Stimulated activated CD4-positive, alpha-beta T cell treated with anti-CD3 and anti-CD28 coated beads, Interleukin-1b, Interleukin-23, amount 100 ng/mL, for 24 hours (primary cell): Measurements from ENCODE around the gene PHACTR4.
"Not testable (repeated sequence)": the region's sequence is repeated elsewhere in the genome, so short reads cannot be mapped to it uniquely, and the experiment has no call there.

Experiments
- DNase-seq, 4 experiments: peaks; one replicate each; pipeline ENCODE4 v3.0.0-alpha.2; 2020; ENCODE audit warnings: low read depth in 4 of 4, low spot score in 1 of 4

The PHACTR4 gene

DNA sequence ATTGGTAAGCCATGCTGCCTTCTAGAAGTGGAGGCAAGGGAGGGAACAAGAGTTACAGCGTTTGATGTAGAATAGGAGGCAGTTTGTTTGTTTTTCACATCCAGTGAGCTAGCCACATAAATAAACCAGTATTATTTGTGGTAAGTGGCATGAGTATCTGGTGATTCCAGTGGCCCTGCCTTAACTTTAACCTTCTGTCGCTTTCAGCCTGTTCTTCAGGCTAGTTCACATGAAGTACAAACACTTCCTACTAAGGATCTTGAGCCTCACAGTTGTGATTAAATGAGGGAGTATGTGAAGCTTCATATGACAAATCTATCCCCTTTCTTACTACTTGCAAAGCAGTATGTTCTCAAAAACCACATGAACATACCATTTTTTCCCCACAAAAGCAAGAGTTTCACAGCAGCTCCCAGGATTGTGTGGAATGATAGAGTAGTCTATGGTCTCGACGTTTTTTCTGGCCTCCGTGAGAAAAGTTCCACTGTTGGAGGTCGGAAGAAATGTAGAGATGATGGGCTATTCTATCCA lies 59.5 kb downstream of the PHACTR4 start:
- no peak for DNase-seq

DNA sequence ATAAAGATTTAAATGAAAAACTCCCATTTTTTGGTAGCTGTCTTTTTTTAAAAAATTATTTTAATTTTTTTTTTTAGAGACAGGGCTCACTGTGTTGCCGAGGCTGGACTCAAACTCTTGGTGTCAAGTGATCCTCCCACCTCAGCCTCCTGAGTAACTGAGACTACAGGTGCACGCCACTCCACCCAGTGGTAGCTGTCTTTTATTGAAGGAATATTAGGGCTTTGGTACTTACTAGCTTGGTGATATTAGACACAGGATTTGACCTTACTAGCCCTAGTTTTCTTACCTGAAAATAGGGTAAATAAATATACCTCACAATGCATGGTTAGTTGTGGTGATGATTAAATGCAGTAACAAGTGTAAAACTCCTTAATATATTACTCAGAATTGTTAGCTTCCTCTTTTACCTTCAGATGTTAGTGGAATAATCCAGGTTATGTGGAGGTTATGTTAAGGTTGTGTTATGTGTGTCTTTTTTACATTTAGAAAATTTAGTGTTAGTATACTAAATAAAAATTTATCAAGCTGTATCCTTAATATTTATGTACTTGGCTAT lies 66.8 kb downstream of the PHACTR4 start:
- DNase-seq, result no peak

DNA sequence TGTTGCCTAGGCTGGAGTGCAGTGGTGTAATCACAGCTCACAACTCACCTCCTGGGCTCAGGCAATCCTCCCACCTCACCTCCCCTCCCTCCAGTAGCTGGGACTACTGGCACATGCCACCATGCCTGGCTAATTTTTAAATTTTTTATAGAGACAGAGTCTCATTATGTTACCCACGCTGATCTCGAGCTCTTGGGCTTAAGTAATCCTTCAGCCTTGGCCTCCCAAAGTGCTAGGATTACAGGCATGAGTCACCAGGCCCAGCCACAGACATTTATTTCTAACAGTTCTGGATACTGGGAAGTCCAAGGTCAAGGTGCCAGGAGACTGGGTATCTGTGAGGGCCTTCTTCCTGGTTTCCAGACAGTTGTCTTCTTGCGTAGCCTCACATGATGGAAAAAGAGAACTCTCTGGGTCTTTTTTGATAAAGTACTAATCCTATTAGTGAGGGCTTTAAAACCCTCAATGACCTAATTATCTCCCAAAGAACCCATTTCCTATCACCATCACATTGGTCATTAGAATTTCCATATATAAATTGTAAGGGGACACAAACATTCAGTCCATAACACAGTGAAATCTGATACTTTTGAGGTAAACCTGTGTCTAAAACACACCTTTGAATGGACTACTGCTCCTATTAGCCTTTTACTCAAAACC lies 67.9 kb downstream of the PHACTR4 start:
- no peak for DNase-seq

DNA sequence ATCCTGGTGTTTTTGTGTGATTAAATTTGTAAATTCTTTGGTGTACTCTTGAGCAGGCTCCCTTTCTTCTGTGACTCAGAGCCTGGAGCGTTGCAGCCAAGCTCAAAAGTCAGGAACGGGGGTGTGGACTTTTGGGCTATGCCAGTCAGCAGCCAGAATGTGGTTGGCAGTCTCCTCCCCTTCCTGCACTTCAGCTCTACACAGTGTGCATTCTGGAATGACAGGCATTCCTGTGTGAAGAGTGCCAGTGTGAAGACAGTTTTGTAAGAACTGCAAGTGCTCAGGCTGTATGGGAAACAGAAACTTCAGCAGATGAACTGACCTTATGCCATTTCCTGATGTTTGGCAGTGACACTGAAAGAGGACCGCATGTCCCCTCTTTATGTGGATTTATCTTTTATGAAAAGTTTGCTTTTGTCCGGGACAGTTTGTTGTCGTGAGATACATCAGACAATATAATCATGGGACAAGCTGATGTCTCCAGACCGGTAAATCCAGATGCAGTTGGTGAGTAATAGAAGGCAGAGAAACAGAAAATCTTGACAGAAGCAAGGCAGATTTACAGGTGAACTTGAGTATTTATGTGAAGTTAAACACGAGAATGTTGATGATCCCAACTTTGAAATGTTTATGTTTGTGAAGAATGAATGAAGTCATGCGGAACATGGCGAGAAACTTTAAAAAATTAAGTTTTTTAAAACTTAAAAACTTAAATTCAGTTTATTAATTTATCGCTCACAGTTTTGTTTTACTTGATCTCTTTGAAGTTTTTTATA lies 68.6 kb downstream of the PHACTR4 start:
- no peak for DNase-seq

DNA sequence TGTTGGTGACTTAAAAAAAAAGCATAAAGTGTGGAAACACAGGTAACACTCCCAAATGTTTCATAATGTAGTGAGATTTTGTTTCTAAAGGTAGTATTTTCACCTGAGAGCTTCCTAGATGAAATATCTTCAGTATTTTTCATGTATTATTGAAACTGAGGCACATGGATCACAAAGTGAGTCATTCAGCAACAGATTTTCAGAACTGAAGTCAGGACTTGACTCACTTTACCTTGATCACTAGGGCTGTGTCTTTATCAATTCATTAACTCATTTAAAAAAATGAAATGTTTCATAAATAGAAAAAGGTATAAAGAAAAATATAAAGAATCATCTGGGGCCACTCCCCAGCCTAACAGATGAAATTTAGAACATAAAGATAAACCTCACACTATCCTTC lies 69.8 kb downstream of the PHACTR4 start:
- no peak for DNase-seq

DNA sequence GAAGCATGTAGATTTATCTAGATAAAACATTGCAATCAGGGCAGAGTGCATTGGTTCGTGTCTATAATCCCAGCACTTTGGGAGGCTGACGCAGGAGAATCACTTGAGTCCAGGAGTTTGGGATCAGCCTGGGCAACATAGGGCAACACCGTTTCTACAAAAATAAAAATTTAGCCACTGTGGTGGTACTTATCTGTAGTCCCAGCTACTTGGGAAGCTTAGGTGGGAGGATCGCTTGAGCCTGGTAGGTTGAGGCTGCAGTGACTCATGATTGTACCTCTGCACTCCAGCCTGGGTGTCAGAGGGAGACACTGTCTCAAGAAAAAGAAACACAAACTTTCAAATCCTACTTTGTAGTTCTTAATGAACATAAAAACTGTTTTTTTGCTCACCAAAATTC lies 72.1 kb downstream of the PHACTR4 start:
- DNase-seq, result no peak

DNA sequence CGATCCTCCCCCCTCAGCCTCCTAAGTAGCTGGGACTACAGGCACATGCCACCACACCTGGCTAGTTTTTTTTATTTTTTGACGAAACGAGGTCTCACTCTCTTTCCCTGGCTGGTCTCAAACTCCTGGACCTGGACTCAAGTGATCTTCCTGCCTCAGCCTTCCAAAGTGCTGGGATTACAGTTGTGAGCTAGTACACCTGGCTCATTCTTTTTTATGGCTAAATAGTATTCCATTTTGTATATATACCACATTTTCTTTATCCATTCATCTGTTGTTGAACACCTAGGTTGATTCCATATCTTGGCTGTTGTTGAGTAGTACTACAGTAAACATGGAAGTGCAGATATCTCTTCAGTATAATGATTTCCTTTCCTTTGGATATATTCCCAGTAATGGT lies 74.0 kb downstream of the PHACTR4 start:
- DNase-seq, result no peak

DNA sequence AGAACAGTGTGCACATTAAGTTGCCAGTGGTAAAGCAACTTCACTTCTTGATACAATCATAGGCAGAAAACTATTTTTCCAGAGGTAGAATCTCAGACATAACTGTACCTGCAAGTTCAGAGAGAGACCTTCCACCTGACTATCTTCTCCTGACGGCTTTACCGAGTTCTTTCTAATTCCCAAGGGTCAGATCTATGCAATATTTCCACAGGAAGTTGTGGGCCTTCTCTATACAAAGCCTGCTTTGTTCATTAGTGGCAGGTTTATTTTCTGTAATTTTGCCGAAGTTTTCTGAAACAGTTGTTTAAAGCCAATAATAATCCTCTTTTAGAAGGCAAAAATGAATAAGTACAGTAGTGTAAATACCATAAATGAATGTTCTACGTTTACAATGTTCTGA lies 78.1 kb downstream of the PHACTR4 start:
- no peak for DNase-seq

DNA sequence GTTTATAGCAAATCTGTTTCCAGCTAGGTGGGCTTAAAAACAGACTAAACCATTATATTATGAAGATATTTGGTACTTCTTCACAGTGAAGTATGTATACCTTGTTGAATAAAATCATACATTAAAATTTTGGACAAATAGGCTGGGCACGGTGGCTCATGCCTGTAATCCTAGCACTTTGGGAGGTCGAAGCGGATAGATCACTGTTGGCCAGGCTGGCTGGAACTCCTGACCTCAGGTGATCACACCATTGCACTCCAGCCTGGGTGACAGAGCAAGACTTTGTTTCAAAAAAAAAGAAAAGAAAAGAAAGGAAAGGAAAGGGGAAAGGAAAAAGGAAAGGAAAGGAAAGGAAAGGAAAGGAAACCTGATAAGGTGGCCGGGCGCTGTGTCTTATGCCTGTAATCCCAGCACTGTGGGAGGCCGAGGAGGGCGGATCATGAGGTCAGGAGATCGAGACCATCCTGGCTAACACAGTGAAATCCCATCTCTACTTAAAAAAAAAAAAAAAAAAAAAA lies 78.6 kb downstream of the PHACTR4 start:
- DNase-seq, result not testable (repeated sequence)

DNA sequence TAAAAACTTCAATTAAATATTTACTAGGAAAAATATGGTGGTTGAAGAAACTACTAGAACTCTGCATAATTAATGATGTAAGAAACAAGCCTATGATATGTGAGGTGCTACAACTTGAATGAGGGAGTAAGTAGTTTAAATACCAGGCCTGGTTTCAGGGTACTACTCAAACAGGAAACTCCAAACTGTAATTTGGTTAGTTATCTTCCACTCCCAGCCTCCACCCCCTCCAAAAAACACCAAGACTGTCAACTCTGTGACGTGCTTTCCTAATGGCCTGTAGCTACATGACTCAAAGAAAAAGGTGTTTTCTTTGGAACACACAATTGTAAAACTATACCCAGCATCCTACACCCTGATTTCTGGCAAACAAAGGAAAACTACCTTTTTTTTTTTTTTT lies 80.4 kb downstream of the PHACTR4 start:
- DNase-seq, result peak in 1 of 4 experiments; percentile 19

DNA sequence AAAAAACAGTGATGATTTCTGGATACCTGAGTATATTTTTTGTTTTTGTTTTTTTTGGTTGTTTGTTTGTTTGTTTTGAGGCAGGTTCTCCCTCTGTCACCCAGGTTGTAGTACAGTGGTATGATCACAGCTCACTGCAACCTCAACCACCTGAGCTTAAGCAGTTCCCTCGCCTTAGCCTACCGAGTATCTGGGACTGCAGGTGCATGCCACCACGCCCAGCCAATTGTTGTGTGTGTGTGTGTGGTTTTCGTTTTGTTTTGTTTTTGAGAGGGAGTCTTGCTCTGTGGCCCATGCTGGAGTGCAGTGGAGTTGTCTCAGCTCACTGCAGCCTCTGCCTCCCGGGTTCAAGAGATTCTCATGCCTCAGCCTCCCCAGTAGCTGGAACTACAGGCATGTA lies 81.0 kb downstream of the PHACTR4 start:
- DNase-seq, result no peak

DNA sequence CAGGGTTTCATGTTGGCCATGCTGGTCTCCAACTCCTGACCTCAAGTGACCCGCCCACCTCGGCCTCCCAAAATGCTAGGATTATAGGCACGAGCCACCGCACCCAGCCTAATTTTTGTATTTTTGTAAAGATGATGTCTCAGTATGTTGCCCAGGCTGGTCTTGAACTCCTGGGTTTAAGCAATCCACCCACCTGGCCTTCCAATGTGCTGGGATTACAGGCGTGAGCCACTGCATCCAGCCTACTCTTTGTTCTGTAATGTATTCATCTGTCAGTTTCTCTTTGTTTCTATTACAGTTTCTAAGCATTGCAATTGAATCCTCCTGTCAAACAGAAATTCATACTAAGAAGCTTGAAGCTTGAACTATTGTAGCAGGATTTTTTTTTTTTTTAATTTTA lies 81.5 kb downstream of the PHACTR4 start:
- DNase-seq, result no peak

DNA sequence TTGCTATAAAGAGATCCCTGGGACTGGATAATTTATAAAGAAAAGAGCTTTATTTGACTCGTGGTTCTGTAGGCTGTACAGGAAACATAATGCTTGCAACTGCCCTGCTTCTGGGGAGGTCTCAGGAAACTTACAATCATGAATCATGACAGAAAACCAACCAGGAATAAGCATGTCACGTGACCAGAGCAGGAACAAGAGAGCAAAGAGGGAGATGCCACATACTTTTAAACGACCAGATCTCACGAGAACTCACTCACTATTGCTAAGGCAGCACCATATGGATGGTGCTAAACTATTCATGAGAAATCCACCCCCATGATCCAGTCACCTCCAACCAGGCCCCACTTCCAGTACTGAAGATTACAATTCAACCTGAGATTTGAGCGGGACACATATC lies 86.5 kb downstream of the PHACTR4 start:
- no peak for DNase-seq

DNA sequence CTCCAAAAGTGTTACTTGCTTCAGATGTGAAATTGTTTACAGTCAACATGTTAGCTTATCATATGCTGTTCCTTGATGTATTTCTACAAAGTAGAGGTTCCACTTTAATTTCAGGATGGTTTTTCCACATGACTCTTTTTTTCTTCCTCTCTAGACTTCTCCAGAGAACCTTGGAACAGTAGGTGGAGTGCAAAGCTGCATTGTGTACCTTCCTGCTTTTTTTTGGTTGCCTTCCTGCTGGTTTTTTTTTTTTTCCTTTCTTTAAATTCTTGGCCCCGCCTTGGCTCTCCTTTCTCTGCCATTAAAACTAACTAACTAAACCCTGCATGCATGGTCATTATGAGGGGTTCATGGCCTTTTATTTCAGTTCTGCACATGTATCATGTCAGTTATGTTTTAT lies 88.1 kb downstream of the PHACTR4 start:
- no peak for DNase-seq

DNA sequence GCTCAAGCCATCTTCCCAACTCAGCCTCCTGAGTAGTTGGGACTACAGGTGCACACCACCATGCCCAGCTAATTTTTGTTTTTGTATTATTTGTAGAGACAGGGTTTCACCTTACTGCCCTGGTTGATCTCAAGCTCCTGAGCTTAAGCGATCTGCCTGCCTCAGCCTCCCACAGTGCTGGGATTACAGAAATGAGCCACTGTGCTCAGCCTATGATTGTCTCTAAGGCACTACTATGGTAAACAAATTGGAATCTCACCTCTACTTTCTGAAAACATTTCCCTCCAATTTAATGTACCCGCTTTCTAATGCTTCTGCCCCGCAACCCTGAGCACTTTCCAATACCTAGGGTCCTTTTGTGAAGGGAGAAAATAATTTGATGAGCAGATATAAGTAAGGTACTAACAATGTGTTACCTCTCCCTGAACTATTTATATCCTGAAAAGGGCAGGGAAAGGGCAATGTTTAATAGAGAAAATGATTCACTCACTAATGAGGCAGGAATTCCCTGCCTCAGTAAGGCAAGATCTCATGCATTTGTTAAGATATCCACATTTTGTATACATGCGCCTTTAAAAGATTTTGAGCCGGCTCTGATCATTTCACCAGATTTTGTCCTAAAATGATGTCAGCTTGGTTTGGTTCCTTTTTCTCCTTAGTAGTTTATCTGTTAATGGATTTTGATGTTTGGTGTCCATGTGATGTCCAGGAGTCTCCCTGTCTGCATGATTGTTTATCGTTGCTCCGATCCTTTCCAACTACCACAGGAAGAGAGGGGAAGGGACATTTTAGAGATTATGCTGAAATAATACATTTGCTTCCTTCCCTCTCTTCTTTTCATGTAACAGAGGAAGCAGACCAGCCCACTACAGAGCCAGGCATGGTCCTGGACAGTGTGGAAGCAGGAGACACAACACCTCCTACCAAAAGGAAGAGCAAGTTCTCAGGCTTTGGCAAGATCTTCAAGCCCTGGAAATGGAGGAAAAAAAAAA lies 89.0 kb downstream of the PHACTR4 start:
- no peak for DNase-seq

DNA sequence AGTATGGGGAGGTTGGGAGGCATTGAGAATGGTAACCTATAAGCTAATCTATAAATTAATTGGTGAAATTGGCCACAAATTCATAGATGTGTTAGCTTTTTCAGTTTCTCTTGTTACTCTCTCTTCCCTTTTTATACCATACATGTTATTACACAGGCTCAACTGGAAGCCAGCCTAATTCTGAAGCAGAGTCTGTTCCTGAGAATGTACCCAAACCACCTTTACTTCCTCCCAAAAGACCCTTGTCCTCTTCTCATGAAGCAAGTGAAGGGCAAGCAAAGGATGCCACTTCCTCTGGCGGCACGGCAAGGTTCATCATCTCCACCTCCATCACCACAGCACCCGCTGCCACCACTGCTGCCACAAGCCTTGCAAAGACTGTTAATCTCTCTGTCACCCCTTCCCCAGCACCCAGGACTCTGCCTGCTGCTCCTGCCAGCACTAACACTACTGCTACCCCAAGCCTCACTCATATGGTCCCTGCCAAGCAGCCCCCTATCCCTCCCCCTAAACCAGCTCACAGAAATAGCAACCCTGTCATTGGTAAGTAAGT lies 96.8 kb downstream of the PHACTR4 start:
- DNase-seq, result no peak

DNA sequence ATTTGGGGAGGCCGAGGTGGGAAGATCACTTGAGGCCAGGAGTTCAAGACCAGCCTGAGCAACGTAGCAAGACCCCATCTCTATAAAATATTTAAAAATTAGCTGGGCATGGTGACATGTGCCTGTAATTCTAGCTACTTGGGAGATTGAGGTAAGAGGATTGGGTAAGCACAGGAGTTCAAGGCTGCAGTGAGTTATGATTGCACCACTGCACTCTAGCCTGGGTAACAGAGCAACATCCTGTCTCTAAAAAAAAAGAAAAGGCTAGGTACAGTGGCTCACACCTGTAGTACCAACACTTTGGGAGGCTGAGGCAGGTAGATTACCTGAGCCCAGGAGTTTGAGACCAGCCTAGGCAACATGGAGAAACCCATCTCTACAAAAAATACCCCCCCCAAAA lies 100.6 kb downstream of the PHACTR4 start:
- no peak for DNase-seq

DNA sequence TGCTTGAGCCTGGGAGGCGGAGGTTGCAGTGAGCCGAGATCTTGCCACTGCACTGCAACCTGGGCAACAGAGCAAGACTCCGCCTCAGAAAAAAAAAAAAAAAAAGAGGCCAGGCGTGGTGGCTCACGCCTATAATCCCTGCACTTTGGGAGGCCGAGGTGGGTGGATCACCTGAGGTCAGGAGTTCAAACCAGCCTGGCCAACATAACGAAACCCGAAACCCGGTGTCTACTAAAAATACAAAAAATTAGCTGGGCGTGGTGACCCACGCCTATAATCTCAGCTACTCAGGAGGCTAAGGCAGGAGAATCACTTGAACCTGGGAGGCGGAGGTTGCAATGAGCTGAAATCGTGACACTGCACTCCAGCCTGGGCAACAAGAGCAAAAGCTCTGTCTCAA lies 110.0 kb downstream of the PHACTR4 start:
- not testable (repeated sequence) for DNase-seq

DNA sequence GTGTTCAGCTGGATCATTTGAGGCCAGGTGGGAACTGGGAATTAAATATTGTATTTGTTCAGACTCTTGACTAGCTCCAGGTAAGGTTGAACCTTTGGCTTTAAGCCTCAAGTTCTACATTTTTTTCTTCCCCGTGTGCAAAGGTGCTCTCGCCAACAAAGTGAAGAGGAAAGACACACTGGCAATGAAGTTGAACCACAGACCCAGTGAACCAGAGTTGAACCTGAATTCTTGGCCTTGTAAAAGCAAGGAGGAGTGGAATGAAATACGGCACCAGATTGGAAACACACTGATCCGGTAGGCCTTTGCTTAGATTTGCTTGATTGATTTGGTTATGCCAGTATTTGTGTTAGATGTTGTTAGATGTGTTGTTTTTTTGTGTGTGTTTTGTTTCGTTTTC lies 110.8 kb downstream of the PHACTR4 start:
- DNase-seq, result no peak

DNA sequence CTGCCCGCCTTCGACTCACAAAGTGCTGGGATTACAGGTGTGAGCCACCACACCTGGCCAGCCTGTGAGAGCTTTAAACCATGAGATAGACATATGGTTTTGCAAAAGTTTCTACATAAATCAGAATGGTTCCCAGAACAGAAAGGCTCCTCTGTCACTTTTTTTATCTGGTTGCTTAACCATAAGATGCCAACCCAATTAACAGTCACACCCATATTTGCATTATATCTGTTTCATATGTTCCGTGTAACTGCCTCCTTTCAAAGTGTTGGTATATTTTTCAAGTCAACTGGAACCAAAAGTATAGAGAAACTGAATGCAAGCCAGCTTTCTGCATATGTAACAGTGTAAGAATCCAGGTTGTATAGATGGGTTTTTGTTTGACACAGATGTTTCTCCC lies 112.6 kb downstream of the PHACTR4 start:
- DNase-seq, result no peak

DNA sequence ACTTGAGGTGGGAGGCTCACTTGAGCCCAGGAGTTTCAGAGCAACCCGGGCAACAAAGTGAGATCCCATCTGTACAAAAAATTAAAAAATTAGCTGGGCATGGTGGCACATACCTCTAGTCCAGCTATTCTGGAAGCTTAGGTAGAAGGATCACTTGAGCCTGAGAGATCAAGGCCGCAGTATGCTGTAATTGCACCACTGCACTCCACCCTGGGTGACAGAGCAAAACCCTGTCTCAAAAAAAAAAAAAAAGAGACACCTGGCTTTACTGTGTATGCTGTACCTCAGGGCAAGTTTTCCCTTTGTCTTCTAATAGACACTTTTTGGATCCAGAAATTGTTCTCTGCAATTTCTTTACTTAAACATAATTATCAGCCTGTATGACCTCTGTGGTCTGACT lies 113.2 kb downstream of the PHACTR4 start:
- no peak for DNase-seq
